IPS DF 6.9 (cell line): ENCODE data around the gene CD300C.
"Not testable (repeated sequence)": the region's sequence is repeated elsewhere in the genome, so short reads cannot be mapped to it uniquely, and the experiment has no call there.

ENCODE experiments used
- DNase-seq: peaks from one replicate; pipeline ENCODE4 v3.0.0-alpha.2; 2013; ENCODE audit warnings: low read depth, low spot score
- H3K27ac ChIP-seq: one replicate; pipeline ENCODE4 v1.5.1; 2013; ENCODE audit warnings: low read length, control low read depth
- H3K27me3 ChIP-seq: 2 replicates; pipeline ENCODE4 v1.6.1; 2013; ENCODE audit warnings: mild to moderate bottlenecking, low read length; ENCODE audit not compliant: control insufficient read depth, insufficient read depth
- H3K36me3 ChIP-seq: 2 replicates; pipeline ENCODE4 v1.6.1; 2013; ENCODE audit warnings: low read length; ENCODE audit not compliant: control insufficient read depth, insufficient read depth
- H3K4me1 ChIP-seq: 2 replicates; pipeline ENCODE4 v1.6.1; 2013; ENCODE audit warnings: low read length; ENCODE audit not compliant: control insufficient read depth, insufficient read depth
- H3K4me3 ChIP-seq: 2 replicates; pipeline ENCODE4 v1.5.1; 2013; ENCODE audit warnings: mild to moderate bottlenecking, low read length
- H3K9me3 ChIP-seq: 2 replicates; pipeline ENCODE4 v1.6.1; 2013; ENCODE audit warnings: low read length, inconsistent platforms; ENCODE audit not compliant: control insufficient read depth, insufficient read depth
- WGBS: extraction: QIAGEN DNeasy Blood & Tissue Kit; methylation state at CpG from one replicate; pipeline ENCODE4 v1.1.7; 2013; ENCODE audit warnings: mixed read lengths, missing lambda C conversion rate; ENCODE audit not compliant: insufficient read length, insufficient coverage; 5-methylcytosine and 5-hydroxymethylcytosine counted together

CD300C gene

DNA sequence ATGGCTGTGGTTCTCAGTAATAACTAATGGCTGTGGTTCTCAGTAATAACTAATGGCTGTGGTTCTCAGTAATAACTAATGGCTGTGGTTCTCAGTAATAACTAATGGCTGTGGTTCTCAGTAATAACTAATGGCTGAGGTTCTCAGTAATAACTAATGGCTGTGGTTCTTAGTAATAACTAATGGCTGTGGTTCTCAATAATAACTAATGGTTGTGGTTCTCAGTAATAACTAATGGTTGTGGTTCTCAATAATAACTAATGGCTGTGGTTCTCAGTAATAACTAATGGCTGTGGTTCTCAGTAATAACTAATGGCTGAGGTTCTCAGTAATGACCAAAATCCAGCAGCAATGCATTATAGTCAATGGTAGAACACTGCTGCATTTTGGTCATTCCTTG lies 27.7 kb upstream of the CD300C start:
- DNase-seq, H3K36me3 ChIP-seq, H3K27ac ChIP-seq, H3K27me3 ChIP-seq, H3K9me3 ChIP-seq, H3K4me1 ChIP-seq, H3K4me3 ChIP-seq: not testable (repeated sequence)

DNA sequence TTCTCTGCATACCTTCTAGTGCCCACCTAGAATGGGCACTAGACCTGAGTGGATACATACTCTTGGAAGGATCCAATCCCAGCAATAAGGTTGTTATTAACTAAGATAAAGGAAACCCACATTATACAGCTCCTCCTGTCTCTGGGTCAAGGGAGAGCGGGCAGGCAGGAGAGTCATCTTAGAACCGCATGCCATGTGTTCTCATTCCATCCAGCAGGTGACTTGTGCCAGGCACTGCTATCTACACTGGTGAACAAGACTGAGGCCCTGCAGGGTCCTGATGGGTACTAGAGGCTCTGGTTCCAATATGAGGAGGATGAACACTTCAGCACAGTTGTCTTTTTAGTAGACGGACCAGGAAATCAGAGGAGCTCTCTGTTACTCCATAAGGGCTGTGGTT lies 27.3 kb upstream of the CD300C start:
- no peak for DNase-seq
- no CpG with 5 or more reads among the region's 3 CpGs for WGBS
- Histone ChIP-seq H3K36me3 (no peaks in the 10 kb centered on the region), H3K4me1 (no peaks in the 10 kb centered on the region), H3K27me3 (no peaks in the 10 kb centered on the region), H3K27ac (no peak overlapping the region), H3K4me3 (no peak overlapping the region), H3K9me3 (no peaks in the 10 kb centered on the region)

DNA sequence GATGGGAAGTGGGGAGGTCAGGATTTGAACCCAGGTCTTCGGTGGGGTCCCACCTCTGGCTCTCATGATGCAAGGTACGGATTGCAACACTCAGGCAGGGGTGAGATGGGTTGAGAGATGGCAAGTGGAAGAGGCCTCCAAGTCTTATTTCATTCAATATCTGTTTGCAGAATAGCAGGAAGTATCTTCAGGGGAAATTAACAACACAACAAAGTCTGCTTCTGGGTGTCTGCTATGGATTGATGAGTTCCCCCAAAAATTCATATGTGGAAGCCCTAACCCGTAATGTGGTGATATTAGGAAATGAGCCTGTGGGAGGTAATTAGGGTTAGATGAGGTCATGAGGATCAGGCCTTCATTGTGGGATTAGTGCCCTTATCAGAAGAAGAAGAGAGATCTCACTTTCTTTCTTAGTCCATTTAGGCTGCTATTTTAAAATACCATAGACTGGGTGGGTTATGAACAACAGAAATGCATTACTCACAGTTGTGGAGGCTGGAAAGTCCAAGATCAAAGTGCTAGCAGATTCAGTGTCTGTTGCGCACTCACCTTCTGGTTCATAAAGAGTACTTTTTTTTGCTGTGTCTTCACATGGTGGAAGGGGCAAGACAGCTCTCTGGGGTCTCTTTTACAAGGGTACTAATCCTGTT lies 25.8 kb upstream of the CD300C start:
- Histone ChIP-seq H3K27me3 (no peaks in the 10 kb centered on the region), H3K4me1 (no peaks in the 10 kb centered on the region), H3K4me3 (no peak overlapping the region), H3K27ac (no peak overlapping the region), H3K36me3 (no peaks in the 10 kb centered on the region), H3K9me3 (no peaks in the 10 kb centered on the region)
- no CpG with 5 or more reads among the region's 4 CpGs for WGBS
- no peak for DNase-seq

DNA sequence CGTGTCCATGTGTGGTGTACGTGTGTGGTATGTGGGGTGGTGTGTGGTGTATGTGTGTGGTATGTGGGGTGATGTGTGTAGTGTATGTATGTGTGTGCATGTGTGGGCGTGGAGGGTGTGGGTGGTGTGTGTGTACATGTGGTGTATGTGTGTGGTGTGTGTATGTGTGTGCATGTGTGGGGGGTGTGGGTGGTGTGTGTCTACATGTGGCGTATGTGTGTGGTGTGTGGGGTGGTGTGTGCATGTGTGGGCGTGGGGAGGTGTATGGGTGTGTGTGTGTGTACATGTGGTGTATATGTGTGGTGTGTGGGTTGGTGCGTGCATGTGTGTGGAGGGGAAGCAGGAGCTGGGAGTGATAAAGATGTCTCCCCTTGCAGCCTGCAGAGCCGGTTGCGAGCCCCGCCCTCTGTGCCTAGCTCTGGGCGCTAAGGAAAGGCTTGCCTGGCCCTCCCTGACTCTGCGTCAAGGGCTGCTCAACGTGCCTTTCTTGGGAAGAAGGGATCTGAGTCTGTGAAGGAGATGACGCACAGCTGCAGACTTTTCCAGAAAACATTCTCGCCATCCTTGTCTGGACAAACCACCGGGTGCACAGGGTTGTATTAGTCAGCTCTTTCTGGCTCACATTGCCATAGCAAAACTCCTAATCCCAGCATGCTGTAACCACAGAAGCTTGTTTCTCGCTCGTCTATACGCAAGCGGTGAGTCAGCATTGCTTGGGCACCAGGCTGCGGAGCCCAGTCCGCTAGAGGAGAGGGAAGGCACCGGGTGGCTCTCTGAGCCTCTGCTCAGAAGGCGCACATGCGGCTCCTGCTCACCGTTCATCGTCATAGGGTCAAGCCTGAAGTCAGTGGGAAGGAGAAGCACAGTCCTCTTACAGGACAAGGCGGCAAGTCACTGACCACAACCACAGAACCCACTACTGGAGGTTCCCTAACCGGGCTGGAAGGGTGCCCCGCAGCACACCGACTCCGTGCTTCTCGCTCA lies 23.4 kb upstream of the CD300C start:
- WGBS, result 100% methylated on average over 5 of the region's 32 CpGs
- Histone ChIP-seq H3K4me1 (no peaks in the 10 kb centered on the region), H3K9me3 (no peaks in the 10 kb centered on the region), H3K27me3 (no peaks in the 10 kb centered on the region), H3K36me3 (no peaks in the 10 kb centered on the region), H3K4me3 (no peak overlapping the region), H3K27ac (no peak overlapping the region)
- no peak for DNase-seq

DNA sequence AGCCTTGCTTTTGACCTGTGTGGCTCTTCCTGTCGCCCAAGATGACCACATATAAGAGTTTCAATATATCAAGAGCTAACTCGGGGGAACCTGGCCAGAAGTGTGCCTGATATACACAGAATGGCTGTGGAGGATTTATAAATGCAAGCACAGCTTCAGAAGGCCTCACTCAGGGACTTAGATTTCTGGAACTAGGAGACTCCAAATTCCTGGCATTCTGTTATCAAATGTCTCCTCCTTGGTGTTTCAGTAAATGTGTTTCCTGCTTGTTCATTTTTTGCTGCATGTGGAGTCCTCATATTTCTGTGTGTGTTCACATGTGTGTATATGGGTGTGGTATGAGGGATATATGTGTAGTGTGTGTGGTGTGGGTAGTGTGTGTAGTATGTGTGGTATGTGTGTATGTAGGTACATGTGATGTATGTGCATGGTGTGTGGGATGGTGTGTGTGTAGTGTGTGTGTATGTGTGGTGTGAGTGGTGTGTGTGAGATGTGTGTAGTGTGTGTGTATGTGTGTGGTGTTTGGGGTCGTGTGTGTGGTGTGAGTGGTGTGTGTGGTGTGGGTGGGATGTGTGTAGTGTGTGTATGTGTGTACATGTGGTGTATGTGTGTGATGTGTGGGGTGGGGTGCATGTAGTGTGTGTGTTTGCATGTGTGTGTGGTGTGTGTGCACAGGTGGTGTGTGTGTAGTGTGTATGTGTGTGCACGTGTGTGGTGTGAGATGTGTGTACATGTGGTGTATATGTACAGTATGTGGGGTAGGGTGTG lies 22.4 kb upstream of the CD300C start:
- H3K27me3 ChIP-seq, result no peaks in the 10 kb centered on the region
- no peaks in the 10 kb centered on the region for H3K36me3 ChIP-seq
- no peak overlapping the region for H3K27ac ChIP-seq
- WGBS, result 100% methylated on average over 2 of the region's 4 CpGs
- no peaks in the 10 kb centered on the region for H3K9me3 ChIP-seq
- H3K4me1 ChIP-seq, result no peaks in the 10 kb centered on the region
- H3K4me3 ChIP-seq, result no peak overlapping the region
- DNase-seq, result no peak

DNA sequence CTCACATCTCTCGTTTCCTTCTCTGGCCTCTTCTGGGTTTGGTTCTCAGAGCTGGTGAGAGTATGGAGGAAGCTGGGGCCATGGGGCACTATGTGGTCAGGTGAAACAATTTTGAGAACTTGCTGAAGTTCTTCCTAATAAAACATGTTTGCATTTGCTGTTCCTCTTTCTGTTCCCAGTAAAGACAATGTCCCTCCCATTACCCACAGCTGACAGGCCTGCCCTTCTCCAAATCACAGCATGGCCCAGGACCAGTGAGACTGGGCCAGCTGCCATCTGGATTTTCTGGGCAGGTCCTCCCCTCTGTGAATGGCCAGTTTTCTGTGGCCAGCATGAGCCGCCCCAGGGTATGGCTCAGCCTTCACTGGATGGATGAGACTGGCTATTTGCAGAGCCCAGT lies 21.5 kb upstream of the CD300C start, which contains the start of gene CD300H:
Gene CD300H, minus strand, starts transcription at position 113 of the 400 bp plus-strand sequence.
- Histone ChIP-seq H3K4me1 (no peaks in the 10 kb centered on the region), H3K36me3 (no peaks in the 10 kb centered on the region)
- WGBS, result no CpG with 5 or more reads among the region's 2 CpGs

DNA sequence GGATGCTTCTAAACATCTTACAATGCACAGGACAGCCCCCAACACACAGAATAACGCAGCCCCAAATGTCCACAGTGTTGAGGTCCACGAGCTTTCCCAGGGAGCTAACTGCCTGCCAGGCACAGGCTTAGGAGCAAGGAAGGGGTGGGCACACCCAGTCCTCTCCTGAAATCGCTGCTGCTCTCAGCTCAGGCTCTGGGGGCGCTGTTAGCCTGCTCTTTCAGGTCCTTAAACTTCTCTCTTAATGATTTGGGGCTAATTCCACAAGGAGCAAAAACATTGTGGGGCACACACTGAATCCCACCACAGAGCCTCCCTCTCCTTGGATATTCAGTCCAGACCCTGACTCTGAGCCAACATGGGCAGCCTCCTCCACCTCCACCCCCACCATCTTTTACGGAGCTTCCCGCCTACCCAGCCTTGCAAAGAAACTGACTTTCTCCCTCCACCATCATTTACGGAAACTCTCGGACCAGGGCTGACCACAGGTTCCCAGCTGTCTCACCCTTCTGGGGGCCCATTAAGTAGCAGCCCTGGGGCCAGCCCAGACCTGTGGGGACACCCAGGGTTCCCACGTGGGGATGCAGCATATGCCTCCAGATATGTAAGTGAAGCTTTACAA lies 20.3 kb upstream of the CD300C start:
- no peaks in the 10 kb centered on the region for H3K36me3 ChIP-seq
- H3K4me3 ChIP-seq, result no peak overlapping the region
- no peaks in the 10 kb centered on the region for H3K27me3 ChIP-seq
- H3K4me1 ChIP-seq, result no peaks in the 10 kb centered on the region
- WGBS, result no CpG with 5 or more reads among the region's 9 CpGs
- no peak overlapping the region for H3K27ac ChIP-seq
- peak; percentile 22 for DNase-seq
- H3K9me3 ChIP-seq, result no peaks in the 10 kb centered on the region

More for the DNA sequence above, 21.5 kb upstream of the CD300C start, which contains the start of gene CD300H:
- Histone ChIP-seq H3K9me3 (no peaks in the 10 kb centered on the region), H3K4me3 (no peak within 1 kb of the TSS), H3K27me3 (no peaks in the 10 kb centered on the region), H3K27ac (no peak within 1 kb of the TSS)
- DNase-seq, result no peak

DNA sequence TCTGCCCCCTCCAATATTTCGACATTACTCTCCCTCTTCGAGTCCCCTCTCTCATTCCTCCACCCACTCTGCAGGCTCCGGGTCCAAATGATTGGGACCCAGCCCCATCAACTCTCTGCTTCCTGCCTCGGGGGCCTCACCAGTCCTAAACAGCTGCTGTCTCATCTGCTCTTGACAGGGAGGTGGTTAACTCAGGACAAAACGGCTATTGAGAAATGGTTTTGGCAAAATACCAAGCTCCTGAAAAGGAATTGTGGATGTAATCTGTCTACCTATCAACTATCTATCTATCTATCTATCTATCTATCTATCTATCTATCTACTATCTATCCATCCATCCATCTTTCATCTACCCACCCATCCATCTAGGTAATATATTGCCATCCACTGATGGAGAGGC lies 19.2 kb upstream of the CD300C start:
- H3K9me3 ChIP-seq, result no peaks in the 10 kb centered on the region
- no peak overlapping the region for H3K4me3 ChIP-seq
- H3K4me1 ChIP-seq, result no peaks in the 10 kb centered on the region
- no peaks in the 10 kb centered on the region for H3K27me3 ChIP-seq
- H3K36me3 ChIP-seq, result no peaks in the 10 kb centered on the region
- H3K27ac ChIP-seq, result no peak overlapping the region
- WGBS, result no CpG with 5 or more reads among the region's 5 CpGs
- DNase-seq, result no peak

DNA sequence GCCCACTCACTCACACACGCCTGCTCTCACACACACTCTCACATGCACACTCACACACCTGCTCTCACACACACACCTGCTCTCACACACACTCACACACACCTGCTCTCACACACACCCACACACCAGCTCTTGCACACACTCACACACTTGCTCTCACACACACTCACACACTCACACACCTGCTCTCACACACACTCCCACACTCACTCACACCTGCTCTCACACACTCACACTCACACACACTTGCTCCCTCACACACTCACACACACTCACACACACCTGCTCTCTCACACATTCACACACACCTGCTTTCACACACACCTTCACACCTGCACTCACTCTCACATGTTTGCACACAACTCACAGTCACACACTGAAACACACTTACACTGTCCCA lies 17.4 kb upstream of the CD300C start:
- DNase-seq, result no peak
- Histone ChIP-seq H3K27ac (no peak overlapping the region), H3K36me3 (no peaks in the 10 kb centered on the region), H3K4me1 (no peaks in the 10 kb centered on the region), H3K27me3 (no peaks in the 10 kb centered on the region), H3K9me3 (no peaks in the 10 kb centered on the region), H3K4me3 (no peak overlapping the region)
- 100% methylated on average over 1 of the region's 1 CpG for WGBS

DNA sequence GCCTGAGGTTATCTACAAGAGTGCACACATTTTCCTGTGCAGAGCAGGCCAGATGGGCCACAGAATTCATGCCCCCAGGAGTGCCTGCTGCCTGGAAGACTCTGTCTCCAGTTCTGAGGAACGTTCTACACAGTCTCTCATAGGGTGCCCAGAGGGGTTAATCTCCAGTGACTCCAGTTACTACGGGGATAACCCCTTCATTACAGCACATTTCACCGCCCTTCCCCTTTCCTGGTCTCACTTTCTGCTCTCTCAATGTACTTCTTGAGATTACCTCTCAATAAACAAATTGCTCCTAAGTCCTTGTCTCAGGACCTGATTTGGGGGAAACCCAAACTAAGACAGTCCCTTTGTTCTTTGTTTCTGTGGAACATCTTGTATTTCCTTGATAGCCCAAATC lies 15.7 kb upstream of the CD300C start:
- Histone ChIP-seq H3K27me3 (no peaks in the 10 kb centered on the region), H3K4me1 (no peaks in the 10 kb centered on the region), H3K4me3 (no peak overlapping the region), H3K36me3 (no peaks in the 10 kb centered on the region), H3K9me3 (no peaks in the 10 kb centered on the region), H3K27ac (no peak overlapping the region)
- no peak for DNase-seq
- no CpG with 5 or more reads among the region's 3 CpGs for WGBS
